B cell (primary cell): Measurements from ENCODE around the gene HAO1. TPM values are rescaled to one million over a fixed set of nuclear protein-coding genes. Genes with fewer than 3 reads are reported as not detected.

Experiments used
- ATAC-seq: fragments of 200-7000 bp; cut with Tn5 transposase; one replicate; pipeline ENCODE4 v1.10.0; 2021; ENCODE audit warnings: low read depth, mild to moderate bottlenecking, moderate number of reproducible peaks, moderate library complexity
- CTCF ChIA-PET: fragments of 350-600 bp; sonication (Branson Sonifier 250); formaldehyde crosslinking; loops from one replicate; lab custom pipeline; 2021; ENCODE audit warnings: antibody characterized with exemption, inconsistent platforms; lab: Charles Lee
- POLR2A ChIA-PET: fragments of 350-600 bp; sonication (Branson Sonifier 250); formaldehyde crosslinking; loops from one replicate; lab custom pipeline; 2021; ENCODE audit warnings: antibody characterized with exemption; lab: Charles Lee
- DNase-seq: peaks from one replicate; pipeline ENCODE4 v3.0.0; 2013
- H2AFZ ChIP-seq: 2 replicates; pipeline ENCODE4 v1.6.1; 2012; ENCODE audit warnings: mild to moderate bottlenecking, low read depth, low read length; ENCODE audit not compliant: insufficient read depth, poor library complexity, severe bottlenecking
- H3K27ac ChIP-seq, 2 donors: 1 replicate in 1 of 2; 2 replicates in 1 of 2; pipeline ENCODE4 v1.5.1; 2012 to 2013; ENCODE audit warnings: low read length in 2 of 2, mild to moderate bottlenecking in 2 of 2, moderate library complexity in 1 of 2
- H3K27me3 ChIP-seq, 4 experiments: fragments of 200-600 bp in 1 of 4; sonication (generic) in 1 of 4; replicated peaks in 1 of 4; 1 replicate in 2 of 4; 2 replicates in 2 of 4; pipeline versions ENCODE4 v1.6.1 to v1.7.0; 2013 to 2016; ENCODE audit warnings: low read length in 3 of 4, mild to moderate bottlenecking in 2 of 4, mixed read lengths in 1 of 4, moderate library complexity in 1 of 4; ENCODE audit not compliant: insufficient read depth in 4 of 4, control insufficient read depth in 3 of 4; ENCODE audit errors: control extremely low read depth in 1 of 4
- H3K36me3 ChIP-seq, 2 experiments: replicated peaks in 1 of 2; 1 replicate in 1 of 2; 2 replicates in 1 of 2; pipeline versions ENCODE4 v1.6.1 to v1.7.1; 2013; ENCODE audit warnings: low read length in 1 of 2; ENCODE audit not compliant: insufficient read depth in 2 of 2, control insufficient read depth in 1 of 2; ENCODE audit errors: control extremely low read depth in 1 of 2, extremely low read depth in 1 of 2
- H3K4me1 ChIP-seq, 2 donors: fragments of 200-600 bp in 1 of 2; sonication (generic) in 1 of 2; 1 replicate in 1 of 2; 2 replicates in 1 of 2; pipeline versions ENCODE4 v1.5.1 to v1.6.1; 2013 to 2017; ENCODE audit warnings: low read length in 2 of 2; ENCODE audit not compliant: control insufficient read depth in 2 of 2, insufficient read depth in 2 of 2
- H3K4me2 ChIP-seq: replicated peaks from 2 replicates; pipeline ENCODE3; 2012; ENCODE audit warnings: mild to moderate bottlenecking, low read depth, low read length; ENCODE audit not compliant: poor library complexity, severe bottlenecking
- H3K4me3 ChIP-seq, 5 experiments: fragments of 200-600 bp in 1 of 5; sonication (generic) in 1 of 5; 1 replicate in 3 of 5; 2 replicates in 2 of 5; pipeline versions ENCODE4 v1.5.1 to v1.7.0; 2011 to 2016; ENCODE audit warnings: low read length in 4 of 5, mild to moderate bottlenecking in 4 of 5, low read depth in 2 of 5, control low read depth in 1 of 5, moderate library complexity in 1 of 5; ENCODE audit not compliant: insufficient read depth in 1 of 5; ENCODE audit errors: control extremely low read depth in 1 of 5, extremely low read depth in 1 of 5
- H3K79me2 ChIP-seq: fragments of 200-600 bp; sonication (generic); one replicate; pipeline ENCODE4 v1.6.0; 2016; ENCODE audit warnings: low read length; ENCODE audit not compliant: control insufficient read depth, insufficient read depth
- H3K9ac ChIP-seq: fragments of 200-600 bp; sonication (generic); 2 replicates; pipeline ENCODE4 v1.6.1; 2017; ENCODE audit warnings: mild to moderate bottlenecking, low read length, moderate library complexity
- H3K9me3 ChIP-seq, 3 donors: one replicate each; pipeline versions ENCODE4 v1.6.1 to v1.7.1; 2013; ENCODE audit warnings: low read length in 2 of 3; ENCODE audit not compliant: control insufficient read depth in 2 of 3, insufficient read depth in 1 of 3; ENCODE audit errors: control extremely low read depth in 1 of 3
- H4K20me1 ChIP-seq: 2 replicates; pipeline ENCODE4 v1.6.0; 2012; ENCODE audit warnings: mild to moderate bottlenecking, low read length; ENCODE audit not compliant: insufficient read depth, control insufficient read depth, poor library complexity, severe bottlenecking
- H3K27ac Mint-ChIP-seq: one replicate; pipeline ENCODE4 v1.8.0; 2021; ENCODE audit warnings: mixed read lengths
- H3K27me3 Mint-ChIP-seq: one replicate; pipeline ENCODE4 v1.8.0; 2021; ENCODE audit warnings: mixed read lengths
- H3K4me1 Mint-ChIP-seq: one replicate; pipeline ENCODE4 v1.8.0; 2021; ENCODE audit warnings: mixed read lengths
- H3K4me3 Mint-ChIP-seq: one replicate; pipeline ENCODE4 v1.8.0; 2021; ENCODE audit warnings: mixed read lengths
- H3K9me3 Mint-ChIP-seq: one replicate; pipeline ENCODE4 v1.8.0; 2022; ENCODE audit warnings: mixed read lengths; ENCODE audit not compliant: insufficient read depth
- EZH2 ChIP-seq: IDR thresholded peaks from 2 replicates; pipeline ENCODE4 v1.6.1; 2012; ENCODE audit warnings: borderline replicate concordance, low read depth, mild to moderate bottlenecking, moderate library complexity, low read length; ENCODE audit not compliant: insufficient read depth, poor library complexity, severe bottlenecking
- WGBS: methylation state at CpG from one replicate; pipeline ENCODE4 v1.1.5; 2013; ENCODE audit warnings: missing lambda C conversion rate; ENCODE audit not compliant: insufficient coverage; 5-methylcytosine and 5-hydroxymethylcytosine counted together
- intact Hi-C: fragments of 100-400 bp; cut with micrococcal nuclease; formaldehyde crosslinking; loops from one replicate; pipeline ENCODE4 v1.10.0; 2022
- polyA plus RNA-seq: library from polyadenylated mRNA; depleted of rRNA; stranded (reverse); fragments of >200 nt; gene quantifications from 2 replicates; pipeline ENCODE4 v1.2.3, GENCODE V29; 2012
- total RNA-seq, 2 donors: library from RNA; stranded (reverse); fragments of 120-200 nt in 1 of 2; gene quantifications; 1 replicate in 1 of 2; 2 replicates in 1 of 2; pipeline versions ENCODE4 v1.2.3 to v1.2.4, GENCODE V29; 2013 to 2022
- TF ChIP-seq, protein P1 (sequence below): fragments of 200-600 bp; IDR thresholded peaks from one replicate; pipeline ENCODE4 v1.8.0; 2022; ENCODE audit warnings: antibody characterized with exemption, mild to moderate bottlenecking

Gene HAO1
- total and polyA plus RNA-seq, 2 donors (not counting 1 experiment from before 2014, with no cell fraction given), result not detected

GRCh38 chr20:7848351-7848750 is 91.9 kb downstream of the HAO1 start:
- POLR2A ChIA-PET, result no interaction called here
- Histone ChIP-seq H3K79me2 (no peaks in the 10 kb centered on the region), H3K9me3 (no peaks in the 10 kb centered on the region), H3K27me3 (peaks cover 0 to 3% (median 0%) of the 10 kb centered on the region in 4 experiments), H3K4me2 (no peak overlapping the region), H2AFZ (no peak overlapping the region), H3K4me3 (no peak overlapping the region), H3K4me1 (no peaks in the 10 kb centered on the region), H3K27ac (no peak overlapping the region), H4K20me1 (no peaks in the 10 kb centered on the region), H3K36me3 (no peaks in the 10 kb centered on the region), H3K9ac (no peak overlapping the region)
- ATAC-seq (no peak), DNase-seq (no peak)
- no peak overlapping the region for H3K4me3 Mint-ChIP-seq
- no peak overlapping the region for H3K27ac Mint-ChIP-seq
- no CpG with 5 or more reads among the region's 2 CpGs for WGBS
- CTCF ChIA-PET, result no interaction called here
- TF ChIP-seq, protein P1, sequence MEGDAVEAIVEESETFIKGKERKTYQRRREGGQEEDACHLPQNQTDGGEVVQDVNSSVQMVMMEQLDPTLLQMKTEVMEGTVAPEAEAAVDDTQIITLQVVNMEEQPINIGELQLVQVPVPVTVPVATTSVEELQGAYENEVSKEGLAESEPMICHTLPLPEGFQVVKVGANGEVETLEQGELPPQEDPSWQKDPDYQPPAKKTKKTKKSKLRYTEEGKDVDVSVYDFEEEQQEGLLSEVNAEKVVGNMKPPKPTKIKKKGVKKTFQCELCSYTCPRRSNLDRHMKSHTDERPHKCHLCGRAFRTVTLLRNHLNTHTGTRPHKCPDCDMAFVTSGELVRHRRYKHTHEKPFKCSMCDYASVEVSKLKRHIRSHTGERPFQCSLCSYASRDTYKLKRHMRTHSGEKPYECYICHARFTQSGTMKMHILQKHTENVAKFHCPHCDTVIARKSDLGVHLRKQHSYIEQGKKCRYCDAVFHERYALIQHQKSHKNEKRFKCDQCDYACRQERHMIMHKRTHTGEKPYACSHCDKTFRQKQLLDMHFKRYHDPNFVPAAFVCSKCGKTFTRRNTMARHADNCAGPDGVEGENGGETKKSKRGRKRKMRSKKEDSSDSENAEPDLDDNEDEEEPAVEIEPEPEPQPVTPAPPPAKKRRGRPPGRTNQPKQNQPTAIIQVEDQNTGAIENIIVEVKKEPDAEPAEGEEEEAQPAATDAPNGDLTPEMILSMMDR, result no peak
- TF ChIP-seq EZH2, result no peak
- no peaks in the 10 kb centered on the region for H3K9me3 Mint-ChIP-seq
- H3K27me3 Mint-ChIP-seq, result no peaks in the 10 kb centered on the region
- intact Hi-C loops, result no loop called here
- H3K4me1 Mint-ChIP-seq, result no peaks in the 10 kb centered on the region

- Histone ChIP-seq H2AFZ (no peak overlapping the region), H3K27me3 (peaks cover 0 to 5% (median 0%) of the 10 kb centered on the region in 4 experiments), H3K4me3 (no peak overlapping the region), H3K27ac (no peak overlapping the region), H3K4me2 (no peak overlapping the region), H4K20me1 (no peaks in the 10 kb centered on the region), H3K9me3 (no peaks in the 10 kb centered on the region), H3K4me1 (no peaks in the 10 kb centered on the region), H3K9ac (no peak overlapping the region), H3K36me3 (no peaks in the 10 kb centered on the region), H3K79me2 (no peaks in the 10 kb centered on the region)
- ATAC-seq (no peak), DNase-seq (no peak)
- no peak for TF ChIP-seq EZH2
- TF ChIP-seq, protein P1, result no peak
- H3K4me3 Mint-ChIP-seq, result no peak overlapping the region
- no peaks in the 10 kb centered on the region for H3K9me3 Mint-ChIP-seq
- ChIA-PET POLR2A (no interaction called here), CTCF (no interaction called here)
- no peaks in the 10 kb centered on the region for H3K27me3 Mint-ChIP-seq
- intact Hi-C loops, result no loop called here
- H3K27ac Mint-ChIP-seq, result no peak overlapping the region
- H3K4me1 Mint-ChIP-seq, result no peaks in the 10 kb centered on the region
These were observed 96.6 kb downstream of the HAO1 start for GRCh38 chr20:7843613-7844012.
